KOPT-K1 (cell line): ENCODE measurements around the gene NMNAT2.

ENCODE experiments used
- H3K27ac ChIP-seq: fragments of 200-600 bp; sonication (generic); 2 replicates; pipeline ENCODE4 v1.5.1; 2016; ENCODE audit warnings: antibody characterized with exemption, mild to moderate bottlenecking, low read depth, low read length; ENCODE audit not compliant: poor library complexity, severe bottlenecking
- H3K36me3 ChIP-seq: fragments of 200-600 bp; sonication (generic); 2 replicates; pipeline ENCODE4 v1.5.1; 2017; ENCODE audit warnings: antibody characterized with exemption, mild to moderate bottlenecking, low read length, moderate library complexity; ENCODE audit not compliant: insufficient read depth
- H3K9me3 ChIP-seq: fragments of 200-600 bp; sonication (generic); 2 replicates; pipeline ENCODE4 v1.5.1; 2017; ENCODE audit warnings: antibody characterized with exemption, low read length, mild to moderate bottlenecking; ENCODE audit not compliant: insufficient read depth, poor library complexity, severe bottlenecking

The NMNAT2 gene

GRCh38 chr1:183267646-183268431 lies 150.3 kb downstream of the NMNAT2 start:
- Histone ChIP-seq H3K9me3 (no peaks in the 10 kb centered on the region), H3K36me3 (no peaks in the 10 kb centered on the region), H3K27ac (no peak overlapping the region)

GRCh38 chr1:183263886-183264602 lies 154.1 kb downstream of the NMNAT2 start:
- Histone ChIP-seq H3K36me3 (no peaks in the 10 kb centered on the region), H3K9me3 (no peaks in the 10 kb centered on the region), H3K27ac (no peak overlapping the region)

GRCh38 chr1:183262628-183263200 lies 155.5 kb downstream of the NMNAT2 start:
- Histone ChIP-seq H3K27ac (no peak overlapping the region), H3K36me3 (no peaks in the 10 kb centered on the region), H3K9me3 (no peaks in the 10 kb centered on the region)

- no peaks in the 10 kb centered on the region for H3K36me3 ChIP-seq
- H3K27ac ChIP-seq = no peak overlapping the region
- peaks cover 6% of the 10 kb centered on the region for H3K9me3 ChIP-seq
Measured at GRCh38 chr1:183259924-183260323, 158.3 kb downstream of the NMNAT2 start.

- Histone ChIP-seq H3K36me3 (no peaks in the 10 kb centered on the region), H3K27ac (no peak overlapping the region), H3K9me3 (peaks cover 9% of the 10 kb centered on the region)
Measured at GRCh38 chr1:183255073-183255472, 163.1 kb downstream of the NMNAT2 start.

- H3K27ac ChIP-seq = no peak overlapping the region
- H3K9me3 ChIP-seq = peaks cover 9% of the 10 kb centered on the region
- no peaks in the 10 kb centered on the region for H3K36me3 ChIP-seq
Measured at GRCh38 chr1:183251959-183252450, 166.2 kb downstream of the NMNAT2 start.

- peaks cover 9% of the 10 kb centered on the region for H3K9me3 ChIP-seq
- H3K27ac ChIP-seq = no peak overlapping the region
Measured at GRCh38 chr1:183251101-183251958, 166.8 kb downstream of the NMNAT2 start.

GRCh38 chr1:183249941-183250452 lies 168.2 kb downstream of the NMNAT2 start:
- H3K36me3 ChIP-seq = no peaks in the 10 kb centered on the region
- H3K9me3 ChIP-seq = peaks cover 4% of the 10 kb centered on the region
- H3K27ac ChIP-seq = no peak overlapping the region

More at GRCh38 chr1:183251101-183251958, 166.8 kb downstream of the NMNAT2 start:
- no peaks in the 10 kb centered on the region for H3K36me3 ChIP-seq

- no peaks in the 10 kb centered on the region for H3K9me3 ChIP-seq
- H3K36me3 ChIP-seq = no peaks in the 10 kb centered on the region
- no peak overlapping the region for H3K27ac ChIP-seq
Measured at GRCh38 chr1:183248989-183249691, 169.0 kb downstream of the NMNAT2 start.

GRCh38 chr1:183247931-183248330 lies 170.2 kb downstream of the NMNAT2 start:
- Histone ChIP-seq H3K27ac (no peak overlapping the region), H3K9me3 (no peaks in the 10 kb centered on the region), H3K36me3 (no peaks in the 10 kb centered on the region)

- Histone ChIP-seq H3K27ac (no peak overlapping the region), H3K36me3 (no peaks in the 10 kb centered on the region), H3K9me3 (no peaks in the 10 kb centered on the region)
Measured at GRCh38 chr1:183247484-183247883, 170.7 kb downstream of the NMNAT2 start.

GRCh38 chr1:183247066-183247465 lies 171.1 kb downstream of the NMNAT2 start:
- Histone ChIP-seq H3K9me3 (no peaks in the 10 kb centered on the region), H3K36me3 (no peaks in the 10 kb centered on the region), H3K27ac (no peak overlapping the region)

GRCh38 chr1:183246436-183246835 lies 171.7 kb downstream of the NMNAT2 start:
- Histone ChIP-seq H3K9me3 (no peaks in the 10 kb centered on the region), H3K36me3 (no peaks in the 10 kb centered on the region)

GRCh38 chr1:183245357-183245756 lies 172.8 kb downstream of the NMNAT2 start:
- H3K9me3 ChIP-seq = no peaks in the 10 kb centered on the region
- H3K36me3 ChIP-seq = no peaks in the 10 kb centered on the region
- no peak overlapping the region for H3K27ac ChIP-seq

More at GRCh38 chr1:183246436-183246835, 171.7 kb downstream of the NMNAT2 start:
- H3K27ac ChIP-seq = no peak overlapping the region
